H9 (cell line): ENCODE measurements around the gene SCRN1. TPM values are rescaled to one million over a fixed set of nuclear protein-coding genes. Genes with fewer than 3 reads are reported as not detected.

ENCODE experiments used
- DNase-seq: peaks from one replicate; pipeline ENCODE4 v3.0.0-alpha.2; 2017
- H2AFZ ChIP-seq: one replicate; pipeline ENCODE4 v1.6.1; 2013; ENCODE audit warnings: mild to moderate bottlenecking, low read length, control low read depth, moderate library complexity
- H2AK5ac ChIP-seq: 2 replicates; pipeline ENCODE4 v1.6.1; 2013; ENCODE audit warnings: low read length, control low read depth, mixed read lengths; ENCODE audit not compliant: insufficient read length
- H2BK120ac ChIP-seq: one replicate; pipeline ENCODE4 v1.6.1; 2013; ENCODE audit warnings: low read depth, mild to moderate bottlenecking, low read length, control low read depth, inconsistent platforms; ENCODE audit not compliant: poor library complexity, severe bottlenecking
- H2BK12ac ChIP-seq: 2 replicates; pipeline ENCODE4 v1.6.1; 2013; ENCODE audit warnings: low read length, control low read depth, mixed read lengths, low read depth; ENCODE audit not compliant: insufficient read length
- H2BK15ac ChIP-seq: 2 replicates; pipeline ENCODE4 v1.6.1; 2013; ENCODE audit warnings: low read depth, low read length, control low read depth
- H2BK20ac ChIP-seq: one replicate; pipeline ENCODE4 v1.6.1; 2013; ENCODE audit warnings: low read depth, mild to moderate bottlenecking, low read length, control low read depth, inconsistent platforms; ENCODE audit not compliant: poor library complexity, severe bottlenecking
- H2BK5ac ChIP-seq: 2 replicates; pipeline ENCODE4 v1.6.1; 2013; ENCODE audit warnings: low read length, control low read depth, mixed read lengths; ENCODE audit not compliant: insufficient read length
- H3K14ac ChIP-seq: 2 replicates; pipeline ENCODE4 v1.6.1; 2013; ENCODE audit warnings: low read length, control low read depth; ENCODE audit not compliant: insufficient read depth
- H3K18ac ChIP-seq: 2 replicates; pipeline ENCODE4 v1.6.1; 2013; ENCODE audit warnings: low read depth, mild to moderate bottlenecking, mixed read lengths, low read length, control low read depth; ENCODE audit not compliant: insufficient read length
- H3K23ac ChIP-seq: 2 replicates; pipeline ENCODE4 v1.6.1; 2013; ENCODE audit warnings: low read length, control low read depth, mixed read lengths, low read depth; ENCODE audit not compliant: insufficient read length
- H3K23me2 ChIP-seq: 2 replicates; pipeline ENCODE4 v1.6.1; 2013; ENCODE audit warnings: low read depth, mild to moderate bottlenecking, mixed read lengths, low read length, control low read depth; ENCODE audit not compliant: insufficient read length, poor library complexity, severe bottlenecking
- H3K27ac ChIP-seq: 2 replicates; pipeline ENCODE4 v1.5.1; 2013; ENCODE audit warnings: low read length, control low read depth, mixed read lengths, low read depth; ENCODE audit not compliant: insufficient read length
- H3K27me3 ChIP-seq: 2 replicates; pipeline ENCODE4 v1.6.1; 2013; ENCODE audit warnings: low read length, control low read depth, inconsistent platforms; ENCODE audit not compliant: insufficient read depth
- H3K4ac ChIP-seq: 2 replicates; pipeline ENCODE4 v1.6.1; 2013; ENCODE audit warnings: low read depth, mild to moderate bottlenecking, control low read depth, inconsistent platforms, low read length, moderate library complexity
- H3K4me1 ChIP-seq: 2 replicates; pipeline ENCODE4 v1.6.1; 2013; ENCODE audit warnings: low read length, control low read depth, inconsistent platforms; ENCODE audit not compliant: insufficient read depth
- H3K4me2 ChIP-seq: 2 replicates; pipeline ENCODE4 v1.6.1; 2013; ENCODE audit warnings: low read length, control low read depth, mixed read lengths; ENCODE audit not compliant: insufficient read length, insufficient read depth
- H3K56ac ChIP-seq: 2 replicates; pipeline ENCODE4 v1.6.1; 2013; ENCODE audit warnings: low read depth, mild to moderate bottlenecking, mixed read lengths, low read length, control low read depth; ENCODE audit not compliant: insufficient read length
- H3K79me1 ChIP-seq: 2 replicates; pipeline ENCODE4 v1.6.1; 2013; ENCODE audit warnings: low read depth, mild to moderate bottlenecking, moderate library complexity, low read length, control low read depth, inconsistent platforms; ENCODE audit not compliant: insufficient read depth, poor library complexity, severe bottlenecking
- H3K79me2 ChIP-seq: 2 replicates; pipeline ENCODE4 v1.6.1; 2013; ENCODE audit warnings: low read length, control low read depth, inconsistent platforms; ENCODE audit not compliant: insufficient read depth
- H3K9ac ChIP-seq: 2 replicates; pipeline ENCODE4 v1.6.1; 2013; ENCODE audit warnings: low read length, control low read depth, mixed read lengths; ENCODE audit not compliant: insufficient read length; ENCODE audit errors: extremely low read depth
- H3K9me3 ChIP-seq: one replicate; pipeline ENCODE4 v1.6.1; 2013; ENCODE audit warnings: low read depth, low read length, inconsistent platforms; ENCODE audit not compliant: control insufficient read depth
- H3T11ph ChIP-seq: one replicate; pipeline ENCODE4 v1.6.1; 2013; ENCODE audit warnings: mild to moderate bottlenecking, low read length, control low read depth, inconsistent platforms
- H4K20me1 ChIP-seq: one replicate; pipeline ENCODE4 v1.6.1; 2013; ENCODE audit not compliant: control insufficient read depth, insufficient read length, insufficient read depth
- H4K5ac ChIP-seq: 2 replicates; pipeline ENCODE4 v1.6.1; 2013; ENCODE audit warnings: low read depth, mild to moderate bottlenecking, mixed read lengths, low read length, control low read depth; ENCODE audit not compliant: insufficient read length
- H4K8ac ChIP-seq: replicated peaks from 2 replicates; pipeline ENCODE4 v1.6.1; 2013; ENCODE audit warnings: low read length, control low read depth, mixed read lengths, low read depth; ENCODE audit not compliant: insufficient read length
- H4K91ac ChIP-seq: 2 replicates; pipeline ENCODE4 v1.6.1; 2013; ENCODE audit warnings: low read depth, mild to moderate bottlenecking, moderate library complexity, mixed read lengths, low read length, control low read depth; ENCODE audit not compliant: insufficient read length
- H3K27ac Mint-ChIP-seq, 3 experiments: 2 replicates in 2 of 3; 3 replicates in 1 of 3; pipeline ENCODE4 v1.8.0; 2020 to 2021; ENCODE audit warnings: mixed read lengths in 3 of 3, mild to moderate bottlenecking in 1 of 3, moderate library complexity in 1 of 3
- H3K27me3 Mint-ChIP-seq: 2 replicates; pipeline ENCODE4 v1.8.0; 2021; ENCODE audit warnings: low read depth, mild to moderate bottlenecking, moderate library complexity, mixed read lengths
- H3K36me3 Mint-ChIP-seq, 3 experiments: 2 replicates in 2 of 3; 3 replicates in 1 of 3; pipeline ENCODE4 v1.8.0; 2020 to 2021; ENCODE audit warnings: low read depth in 3 of 3, mixed read lengths in 3 of 3; ENCODE audit not compliant: insufficient read depth in 1 of 3
- H3K4me1 Mint-ChIP-seq, 2 experiments: 2 replicates each; pipeline ENCODE4 v1.8.0; 2020; ENCODE audit warnings: mixed read lengths in 2 of 2
- H3K4me3 Mint-ChIP-seq, 2 experiments: 2 replicates in 1 of 2; 3 replicates in 1 of 2; pipeline ENCODE4 v1.8.0; 2020 to 2021; ENCODE audit warnings: mild to moderate bottlenecking in 2 of 2, mixed read lengths in 2 of 2, moderate library complexity in 1 of 2
- H3K9me3 Mint-ChIP-seq, 2 experiments: 2 replicates in 1 of 2; 3 replicates in 1 of 2; pipeline ENCODE4 v1.8.0; 2020; ENCODE audit warnings: mild to moderate bottlenecking in 2 of 2, mixed read lengths in 2 of 2, moderate library complexity in 1 of 2
- CTCF ChIP-seq: fragments of 200-600 bp; sonication (generic); conservative IDR thresholded peaks from 3 replicates; pipeline ENCODE4 v1.8.0; 2021; ENCODE audit warnings: antibody characterized with exemption, mild to moderate bottlenecking
- WGBS: extraction: QIAGEN DNeasy Blood & Tissue Kit; methylation state at CpG from one replicate; pipeline ENCODE4 v1.1.7; 2013; ENCODE audit warnings: missing lambda C conversion rate, low lambda C conversion rate, mixed read lengths; ENCODE audit not compliant: insufficient read length; ENCODE audit errors: extremely low coverage; 5-methylcytosine and 5-hydroxymethylcytosine counted together
- total RNA-seq: library from RNA; stranded (reverse); gene quantifications from 2 replicates; pipeline ENCODE4 v1.2.1, GENCODE V29; 2021

The SCRN1 gene
- total RNA-seq, 1 experiment from 2014 or later = 101 TPM

GRCh38 chr7:30003098-30003497 is 13.5 kb upstream of the SCRN1 start:
- H3K27ac Mint-ChIP-seq = no peak overlapping the region
- H3K14ac ChIP-seq = no peak overlapping the region
- H3K9me3 Mint-ChIP-seq = peaks cover 4% of the 10 kb centered on the region in 2 experiments; a peak in 4 of 5 replicates
- no peak overlapping the region for H2BK120ac ChIP-seq
- no peak overlapping the region for H3K4ac ChIP-seq
- H4K5ac ChIP-seq = no peak overlapping the region
- no peaks in the 10 kb centered on the region for H4K20me1 ChIP-seq
- no peak overlapping the region for H3K9ac ChIP-seq
- H3K23ac ChIP-seq = no peak overlapping the region
- H3K79me1 ChIP-seq = no peaks in the 10 kb centered on the region
- H3K4me3 Mint-ChIP-seq = no peak overlapping the region
- H3K36me3 Mint-ChIP-seq = peaks cover 3 to 5% (median 5%) of the 10 kb centered on the region in 3 experiments; a peak in 4 of 7 replicates
- H3K27ac ChIP-seq = no peak overlapping the region
- no peak overlapping the region for H3T11ph ChIP-seq
- no peak overlapping the region for H4K91ac ChIP-seq
- H3K4me1 ChIP-seq = no peaks in the 10 kb centered on the region; the same call in 1 of the 2 replicates
- WGBS = no CpG with 5 or more reads among the region's 6 CpGs
- H2AFZ ChIP-seq = no peak overlapping the region
- no peak for TF ChIP-seq CTCF
- H3K23me2 ChIP-seq = no peaks in the 10 kb centered on the region
- H3K56ac ChIP-seq = no peak overlapping the region
- no peak overlapping the region for H4K8ac ChIP-seq
- H2BK12ac ChIP-seq = no peak overlapping the region
- no peak overlapping the region for H2AK5ac ChIP-seq
- H3K9me3 ChIP-seq = no peaks in the 10 kb centered on the region
- no peak for DNase-seq
- H2BK20ac ChIP-seq = no peak overlapping the region
- H3K27me3 ChIP-seq = no peaks in the 10 kb centered on the region
- H3K4me1 Mint-ChIP-seq = peaks cover 19 to 22% of the 10 kb centered on the region in 2 experiments
- no peak overlapping the region for H3K4me2 ChIP-seq
- no peak overlapping the region for H3K18ac ChIP-seq
- no peak overlapping the region for H2BK15ac ChIP-seq
- no peaks in the 10 kb centered on the region for H3K27me3 Mint-ChIP-seq
- H2BK5ac ChIP-seq = no peak overlapping the region
- H3K79me2 ChIP-seq = no peaks in the 10 kb centered on the region
